ENCODE measurements around the gene SVOPL. TPM values are rescaled to one million over a fixed set of nuclear protein-coding genes. Genes with fewer than 3 reads are reported as not detected.

The SVOPL gene
- total RNA-seq, 1 donor from 2014 or later, result 0.09 TPM

DNA sequence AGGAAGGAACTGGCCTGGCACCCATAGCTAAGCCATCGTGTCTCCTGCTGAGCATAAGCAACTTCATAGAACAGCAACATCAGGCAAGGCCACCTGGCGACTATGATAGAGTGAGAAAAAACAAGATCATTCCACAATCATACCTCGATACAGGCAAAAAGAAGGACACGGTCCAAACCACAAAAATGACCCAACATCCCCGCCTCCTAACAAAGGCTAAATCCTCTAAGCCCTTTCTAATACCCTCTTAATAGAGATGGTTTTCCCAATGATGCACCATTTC, 40.2 kb upstream of the SVOPL start:
- Histone ChIP-seq H3K9ac (no peak overlapping the region), H3K4me2 (no peak overlapping the region), H3K4me1 (no peaks in the 10 kb centered on the region), H3K27me3 (no peaks in the 10 kb centered on the region), H4K20me1 (ENCODE audit: low read depth) (no peaks in the 10 kb centered on the region), H3K79me2 (ENCODE audit: low read depth) (no peaks in the 10 kb centered on the region), H3K36me3 (no peaks in the 10 kb centered on the region), H3K9me3 (ENCODE audit: low read depth) (no peaks in the 10 kb centered on the region), H3K4me3 (no peak overlapping the region), H2AFZ (replicated peaks) (no peak overlapping the region), H3K27ac (no peak overlapping the region), H3F3A (ENCODE audit: low read depth) (no peaks in the 10 kb centered on the region)
- H3K27me3 Mint-ChIP-seq (ENCODE audit: insufficient read depth, low read depth), result peaks cover 7% of the 10 kb centered on the region
- H3K9me3 Mint-ChIP-seq, result peaks cover 6% of the 10 kb centered on the region
- peaks cover 11% of the 10 kb centered on the region for H3K4me1 Mint-ChIP-seq
- no peak overlapping the region for H3K4me3 Mint-ChIP-seq
- no peak for DNase-seq (ENCODE audit: low spot score)
- TF ChIP-seq EZH2 (IDR thresholded peaks at IDR 0.05), result no peak
- TF ChIP-seq, protein P1, sequence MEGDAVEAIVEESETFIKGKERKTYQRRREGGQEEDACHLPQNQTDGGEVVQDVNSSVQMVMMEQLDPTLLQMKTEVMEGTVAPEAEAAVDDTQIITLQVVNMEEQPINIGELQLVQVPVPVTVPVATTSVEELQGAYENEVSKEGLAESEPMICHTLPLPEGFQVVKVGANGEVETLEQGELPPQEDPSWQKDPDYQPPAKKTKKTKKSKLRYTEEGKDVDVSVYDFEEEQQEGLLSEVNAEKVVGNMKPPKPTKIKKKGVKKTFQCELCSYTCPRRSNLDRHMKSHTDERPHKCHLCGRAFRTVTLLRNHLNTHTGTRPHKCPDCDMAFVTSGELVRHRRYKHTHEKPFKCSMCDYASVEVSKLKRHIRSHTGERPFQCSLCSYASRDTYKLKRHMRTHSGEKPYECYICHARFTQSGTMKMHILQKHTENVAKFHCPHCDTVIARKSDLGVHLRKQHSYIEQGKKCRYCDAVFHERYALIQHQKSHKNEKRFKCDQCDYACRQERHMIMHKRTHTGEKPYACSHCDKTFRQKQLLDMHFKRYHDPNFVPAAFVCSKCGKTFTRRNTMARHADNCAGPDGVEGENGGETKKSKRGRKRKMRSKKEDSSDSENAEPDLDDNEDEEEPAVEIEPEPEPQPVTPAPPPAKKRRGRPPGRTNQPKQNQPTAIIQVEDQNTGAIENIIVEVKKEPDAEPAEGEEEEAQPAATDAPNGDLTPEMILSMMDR (IDR thresholded peaks at IDR 0.05), result no peak
- no peak for TF ChIP-seq EZH2phosphoT487 (IDR thresholded peaks at IDR 0.05)
- peaks cover 1% of the 10 kb centered on the region for H3K36me3 Mint-ChIP-seq
- no peak overlapping the region for H3K27ac Mint-ChIP-seq

DNA sequence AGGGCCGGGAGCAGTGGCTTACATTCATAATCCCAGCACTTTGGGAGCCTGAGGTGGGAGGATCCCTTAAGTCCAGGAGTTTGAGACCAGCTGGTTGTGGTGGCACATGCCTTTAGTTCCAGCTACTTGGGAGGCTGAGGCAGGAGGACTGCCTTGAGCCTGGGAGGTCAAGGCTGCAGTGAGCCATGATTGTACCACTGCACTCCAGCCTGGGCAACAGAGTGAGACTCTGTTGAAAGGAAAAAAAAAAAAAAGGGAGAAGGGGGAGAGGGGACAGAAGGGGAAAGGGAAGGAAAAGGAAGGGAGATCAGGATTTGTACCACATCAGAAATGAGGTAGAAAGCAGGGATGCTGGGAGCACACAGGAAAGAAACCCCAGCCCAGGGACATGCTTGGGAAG, 38.7 kb upstream of the SVOPL start:
- peaks cover 5% of the 10 kb centered on the region for H3K27me3 Mint-ChIP-seq (ENCODE audit: insufficient read depth, low read depth)

DNA sequence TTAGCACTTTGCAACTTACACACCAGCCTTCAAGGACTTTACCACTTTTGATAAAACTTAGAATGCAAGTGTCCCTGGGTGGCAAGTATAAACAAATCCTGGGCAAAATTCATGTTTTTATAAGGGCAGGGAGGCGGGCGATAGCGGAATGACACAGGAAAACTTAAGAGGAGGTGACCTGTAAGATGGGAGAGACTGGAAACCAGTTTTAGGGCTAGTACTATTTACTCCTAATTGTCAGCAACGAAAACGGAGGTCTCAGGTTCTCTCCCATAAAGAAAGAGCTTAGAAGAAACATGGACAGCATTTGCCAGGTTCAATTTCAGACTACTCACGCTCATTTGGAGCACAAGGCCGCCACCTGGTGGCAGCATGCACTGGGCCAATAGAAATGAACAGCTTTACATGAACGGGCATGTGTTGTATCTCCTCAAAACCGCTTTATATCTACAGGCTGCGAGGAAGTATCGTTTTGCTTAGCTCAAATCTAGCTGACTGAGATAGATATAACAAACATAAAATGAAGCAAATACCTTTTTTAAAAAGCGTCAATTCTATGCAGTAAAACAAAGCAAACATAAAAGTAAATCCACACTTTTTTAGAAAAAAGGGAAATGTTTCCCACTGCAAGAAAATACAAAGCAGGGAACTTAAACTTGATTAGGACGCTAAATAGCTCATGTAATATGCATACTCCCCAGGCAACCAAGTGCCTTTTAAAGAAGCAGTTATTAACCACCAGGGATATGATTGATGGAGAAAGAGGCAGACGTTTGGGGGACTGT, 37.6 kb upstream of the SVOPL start:
- DNase-seq (ENCODE audit: low spot score), result peak; percentile 86
- Histone ChIP-seq H3K9ac (no peak overlapping the region), H3K4me2 (no peak overlapping the region), H3K27me3 (no peaks in the 10 kb centered on the region), H3K4me3 (no peak overlapping the region), H3K36me3 (no peaks in the 10 kb centered on the region), H3K4me1 (no peaks in the 10 kb centered on the region), H3K9me3 (ENCODE audit: low read depth) (no peaks in the 10 kb centered on the region), H3K27ac (no peak overlapping the region), H3K79me2 (ENCODE audit: low read depth) (no peaks in the 10 kb centered on the region), H3F3A (ENCODE audit: low read depth) (no peaks in the 10 kb centered on the region), H2AFZ (replicated peaks) (no peak overlapping the region), H4K20me1 (ENCODE audit: low read depth) (no peaks in the 10 kb centered on the region)
- Mint-ChIP-seq H3K36me3 (peaks cover 1% of the 10 kb centered on the region), H3K4me3 (no peak overlapping the region), H3K4me1 (peaks cover 11% of the 10 kb centered on the region), H3K9me3 (peaks cover 6% of the 10 kb centered on the region), H3K27ac (peak overlapping the region; percentile 81), H3K27me3 (ENCODE audit: insufficient read depth, low read depth) (peaks cover 3% of the 10 kb centered on the region)
- TF ChIP-seq EZH2 (IDR thresholded peaks at IDR 0.05), result no peak
- TF ChIP-seq, protein P1 (IDR thresholded peaks at IDR 0.05), result peak; percentile 97

More for the DNA sequence above, 38.7 kb upstream of the SVOPL start:
- Histone ChIP-seq H3F3A (ENCODE audit: low read depth) (no peaks in the 10 kb centered on the region), H3K79me2 (ENCODE audit: low read depth) (no peaks in the 10 kb centered on the region), H3K27ac (no peak overlapping the region), H3K9me3 (ENCODE audit: low read depth) (no peaks in the 10 kb centered on the region), H3K4me3 (no peak overlapping the region), H3K4me2 (no peak overlapping the region), H3K4me1 (no peaks in the 10 kb centered on the region), H2AFZ (replicated peaks) (no peak overlapping the region), H3K36me3 (no peaks in the 10 kb centered on the region), H4K20me1 (ENCODE audit: low read depth) (no peaks in the 10 kb centered on the region), H3K27me3 (no peaks in the 10 kb centered on the region), H3K9ac (no peak overlapping the region)
- TF ChIP-seq, protein P1 (IDR thresholded peaks at IDR 0.05), result no peak
- TF ChIP-seq EZH2phosphoT487 (IDR thresholded peaks at IDR 0.05) (no peak), EZH2 (IDR thresholded peaks at IDR 0.05) (no peak)
- Mint-ChIP-seq H3K4me3 (no peak overlapping the region), H3K27ac (no peak overlapping the region), H3K4me1 (peaks cover 11% of the 10 kb centered on the region), H3K9me3 (peaks cover 6% of the 10 kb centered on the region), H3K36me3 (peaks cover 1% of the 10 kb centered on the region)
- DNase-seq (ENCODE audit: low spot score), result no peak

Measured in neural progenitor cell (in vitro differentiated cells).